OCI-LY7 (cell line): Measurements from ENCODE around the gene SASH3. TPM values are rescaled to one million over a fixed set of nuclear protein-coding genes. Genes with fewer than 3 reads are reported as not detected.

Source experiments
- BruUV-seq: library from RNA; stranded (reverse); fragments of 400-500 nt; replicated peaks from 2 replicates; lab custom pipeline; 2021; lab: Mats Ljungman, UMichigan
- CTCF ChIA-PET: fragments of 300-600 bp; sonication (Branson Sonifier 250); formaldehyde crosslinking; loops from one replicate; lab custom pipeline; 2022; ENCODE audit warnings: antibody characterized with exemption; ENCODE audit not compliant: unreplicated experiment; lab: Charles Lee
- POLR2A ChIA-PET: fragments of 300-600 bp; sonication (Branson Sonifier 250); formaldehyde crosslinking; loops from one replicate; lab custom pipeline; 2022; ENCODE audit warnings: antibody characterized with exemption; lab: Charles Lee
- DNase-seq: peaks from one replicate; pipeline ENCODE4 v3.0.0-alpha.2; 2015; ENCODE audit warnings: low spot score
- H2AFZ ChIP-seq: fragments of 200-600 bp; sonication (generic), shearing (Covaris generic); 2 replicates; pipeline ENCODE4 v1.6.1; 2014; ENCODE audit warnings: mild to moderate bottlenecking, antibody characterized with exemption, low read length, moderate library complexity
- H3K27ac ChIP-seq: fragments of 200-600 bp; sonication (generic); 2 replicates; pipeline ENCODE4 v1.5.1; 2014; ENCODE audit warnings: mixed run types, low read depth, mild to moderate bottlenecking, moderate library complexity, low read length, inconsistent platforms; ENCODE audit not compliant: poor library complexity, severe bottlenecking
- H3K36me3 ChIP-seq: fragments of 200-600 bp; sonication (generic); 2 replicates; pipeline ENCODE4 v1.6.1; 2014; ENCODE audit warnings: mild to moderate bottlenecking, antibody characterized with exemption, low read length, moderate library complexity, mixed read lengths; ENCODE audit not compliant: insufficient read depth
- H3K4me1 ChIP-seq: fragments of 200-600 bp; sonication (generic); 2 replicates; pipeline ENCODE4 v1.5.1; 2014; ENCODE audit warnings: mild to moderate bottlenecking, low read length; ENCODE audit not compliant: insufficient read depth, poor library complexity, severe bottlenecking
- H3K4me2 ChIP-seq: fragments of 200-600 bp; sonication (generic); 2 replicates; pipeline ENCODE4 v1.6.1; 2014; ENCODE audit warnings: mild to moderate bottlenecking, low read length
- H3K4me3 ChIP-seq: fragments of 200-600 bp; sonication (generic); 2 replicates; pipeline ENCODE4 v1.5.1; 2014; ENCODE audit warnings: mild to moderate bottlenecking, low read depth, low read length; ENCODE audit not compliant: poor library complexity, severe bottlenecking
- H3K79me2 ChIP-seq: fragments of 200-600 bp; sonication (generic); 2 replicates; pipeline ENCODE4 v1.6.1; 2016; ENCODE audit warnings: low read depth, mild to moderate bottlenecking, low read length, moderate library complexity, mixed read lengths; ENCODE audit not compliant: insufficient read depth
- H3K9me2 ChIP-seq: fragments of 200-600 bp; sonication (generic); 2 replicates; pipeline ENCODE4 v1.6.1; 2016; ENCODE audit warnings: mild to moderate bottlenecking, low read length, mixed read lengths; ENCODE audit not compliant: insufficient read depth
- H3K9me3 ChIP-seq: fragments of 200-600 bp; sonication (generic); 2 replicates; pipeline ENCODE4 v1.6.1; 2014; ENCODE audit warnings: mild to moderate bottlenecking, mixed run types, low read length, mixed read lengths
- H4K20me1 ChIP-seq: fragments of 200-600 bp; sonication (generic); 2 replicates; pipeline ENCODE4 v1.6.1; 2014; ENCODE audit warnings: mild to moderate bottlenecking, antibody characterized with exemption, low read length, moderate library complexity, mixed read lengths; ENCODE audit not compliant: insufficient read depth
- EZH2phosphoT487 ChIP-seq: fragments of 200-600 bp; sonication (generic); IDR thresholded peaks from 2 replicates; pipeline ENCODE4 v1.6.1; 2018; ENCODE audit warnings: low read depth, borderline replicate concordance, mild to moderate bottlenecking, mixed run types, antibody characterized with exemption, low read length, moderate library complexity, mixed read lengths
- intact Hi-C: fragments of 100-400 bp; cut with micrococcal nuclease; formaldehyde crosslinking; loops from one replicate; pipeline ENCODE4 v1.10.0; 2022; ENCODE audit not compliant: unreplicated experiment
- total RNA-seq, 2 experiments: library from RNA; depleted of rRNA in 1 of 2; stranded (reverse); fragments of >200 nt in 1 of 2; shearing (Covaris generic) in 1 of 2; gene quantifications; 2 replicates each; pipeline ENCODE4 v1.2.3, GENCODE V29; 2014 to 2022
- TF ChIP-seq, protein P1 (sequence below): fragments of 200-600 bp; sonication (generic); conservative IDR thresholded peaks from 2 replicates; pipeline ENCODE4 v1.5.1; 2014; ENCODE audit warnings: mild to moderate bottlenecking, antibody characterized with exemption, low read length, moderate library complexity, mixed read lengths

SASH3 gene
- total RNA-seq, 2 experiments from 2014 or later: 157 to 194 TPM

DNA sequence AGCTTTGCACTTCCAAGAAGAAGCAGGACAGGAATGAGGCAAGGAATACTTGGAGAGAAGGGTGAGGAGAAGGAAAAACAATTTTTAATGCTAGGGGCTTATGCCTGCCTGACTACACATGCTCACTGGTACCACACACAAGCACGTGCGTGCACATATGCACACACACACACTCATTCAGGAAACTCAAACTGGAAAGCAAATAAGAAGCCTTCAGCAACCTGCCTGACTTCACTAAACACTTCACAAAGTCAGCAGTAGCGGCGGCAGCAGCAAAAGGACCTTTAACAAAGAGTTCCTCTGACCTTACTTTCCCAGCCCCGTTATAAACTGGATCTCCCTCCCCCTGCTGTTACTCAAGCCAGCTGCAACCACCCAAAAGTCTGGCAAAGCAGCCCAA lies 60.6 kb downstream of the SASH3 start:
- H3K27ac ChIP-seq: no peak overlapping the region
- H3K4me1 ChIP-seq: peaks cover 14% of the 10 kb centered on the region
- no peak for TF ChIP-seq EZH2phosphoT487
- TF ChIP-seq, protein P1, sequence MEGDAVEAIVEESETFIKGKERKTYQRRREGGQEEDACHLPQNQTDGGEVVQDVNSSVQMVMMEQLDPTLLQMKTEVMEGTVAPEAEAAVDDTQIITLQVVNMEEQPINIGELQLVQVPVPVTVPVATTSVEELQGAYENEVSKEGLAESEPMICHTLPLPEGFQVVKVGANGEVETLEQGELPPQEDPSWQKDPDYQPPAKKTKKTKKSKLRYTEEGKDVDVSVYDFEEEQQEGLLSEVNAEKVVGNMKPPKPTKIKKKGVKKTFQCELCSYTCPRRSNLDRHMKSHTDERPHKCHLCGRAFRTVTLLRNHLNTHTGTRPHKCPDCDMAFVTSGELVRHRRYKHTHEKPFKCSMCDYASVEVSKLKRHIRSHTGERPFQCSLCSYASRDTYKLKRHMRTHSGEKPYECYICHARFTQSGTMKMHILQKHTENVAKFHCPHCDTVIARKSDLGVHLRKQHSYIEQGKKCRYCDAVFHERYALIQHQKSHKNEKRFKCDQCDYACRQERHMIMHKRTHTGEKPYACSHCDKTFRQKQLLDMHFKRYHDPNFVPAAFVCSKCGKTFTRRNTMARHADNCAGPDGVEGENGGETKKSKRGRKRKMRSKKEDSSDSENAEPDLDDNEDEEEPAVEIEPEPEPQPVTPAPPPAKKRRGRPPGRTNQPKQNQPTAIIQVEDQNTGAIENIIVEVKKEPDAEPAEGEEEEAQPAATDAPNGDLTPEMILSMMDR: no peak
- no peak overlapping the region for H3K4me2 ChIP-seq
- peaks cover 7% of the 10 kb centered on the region; the same call in 1 of the 2 replicates for H3K79me2 ChIP-seq
- no peak overlapping the region for H2AFZ ChIP-seq
- peaks cover 19% of the 10 kb centered on the region for H3K36me3 ChIP-seq
- CTCF ChIA-PET: no interaction called here
- no TSS peak for BruUV-seq
- DNase-seq: no peak
- intact Hi-C loops: no loop called here
- H3K9me2 ChIP-seq: no peaks in the 10 kb centered on the region
- POLR2A ChIA-PET: no interaction called here
- no peaks in the 10 kb centered on the region for H4K20me1 ChIP-seq
- no peaks in the 10 kb centered on the region for H3K9me3 ChIP-seq
- no peak overlapping the region for H3K4me3 ChIP-seq

DNA sequence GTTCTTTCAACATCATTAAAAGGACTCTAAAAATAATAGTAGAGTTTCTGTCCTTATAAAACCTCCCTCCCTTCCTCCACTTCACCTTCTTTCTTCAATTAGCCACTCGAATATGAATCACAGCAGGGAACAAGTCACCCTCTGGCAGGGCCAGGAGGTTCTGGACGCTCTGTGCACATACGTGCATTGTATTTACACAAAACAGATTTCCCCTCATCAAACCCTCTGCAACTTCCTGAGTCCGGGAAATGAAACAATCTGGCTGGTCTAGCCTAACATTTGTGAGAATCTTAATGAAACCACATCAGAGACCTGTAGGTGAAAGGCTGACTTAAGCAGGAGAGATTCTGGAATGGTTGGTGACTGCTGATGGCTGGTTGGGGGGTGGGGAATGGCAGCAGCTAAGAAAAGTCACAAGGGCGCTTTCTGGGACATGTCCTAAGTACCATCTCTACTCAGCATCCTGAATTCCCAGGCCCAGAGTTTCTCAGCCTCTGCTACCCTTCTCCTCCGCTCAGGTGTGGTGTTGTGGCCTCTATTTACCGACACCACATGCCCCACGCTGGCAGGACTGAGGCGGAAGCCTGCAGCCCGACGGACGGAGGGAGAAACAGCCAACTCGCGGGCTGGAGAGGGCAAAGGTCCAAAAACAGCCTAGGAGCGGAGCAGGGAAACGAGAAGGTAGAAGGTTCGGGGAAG lies 62.9 kb downstream of the SASH3 start:
- CTCF ChIA-PET: no interaction called here
- intact Hi-C loops: no loop called here

More for the DNA sequence above, 62.9 kb downstream of the SASH3 start:
- peak; percentile 11 for DNase-seq
- Histone ChIP-seq H3K79me2 (peaks cover 7% of the 10 kb centered on the region; the same call in 1 of the 2 replicates), H2AFZ (peak overlapping the region; percentile 55; the same call in 1 of the 2 replicates), H3K9me3 (no peaks in the 10 kb centered on the region), H3K36me3 (peaks cover 6% of the 10 kb centered on the region; the same call in 1 of the 2 replicates), H3K27ac (no peak overlapping the region), H3K9me2 (no peaks in the 10 kb centered on the region), H3K4me2 (peak overlapping the region; percentile 95), H4K20me1 (no peaks in the 10 kb centered on the region), H3K4me3 (peak overlapping the region; percentile 77), H3K4me1 (peaks cover 14% of the 10 kb centered on the region)
- POLR2A ChIA-PET: no interaction called here
- TF ChIP-seq, protein P1: no peak
- no peak for TF ChIP-seq EZH2phosphoT487
- TSS peak; percentile 57 for BruUV-seq
